ENCODE results near the gene TBC1D16.
"Not testable (repeated sequence)": the region's sequence is repeated elsewhere in the genome, so short reads cannot be mapped to it uniquely, and the experiment has no call there.

The TBC1D16 gene

DNA sequence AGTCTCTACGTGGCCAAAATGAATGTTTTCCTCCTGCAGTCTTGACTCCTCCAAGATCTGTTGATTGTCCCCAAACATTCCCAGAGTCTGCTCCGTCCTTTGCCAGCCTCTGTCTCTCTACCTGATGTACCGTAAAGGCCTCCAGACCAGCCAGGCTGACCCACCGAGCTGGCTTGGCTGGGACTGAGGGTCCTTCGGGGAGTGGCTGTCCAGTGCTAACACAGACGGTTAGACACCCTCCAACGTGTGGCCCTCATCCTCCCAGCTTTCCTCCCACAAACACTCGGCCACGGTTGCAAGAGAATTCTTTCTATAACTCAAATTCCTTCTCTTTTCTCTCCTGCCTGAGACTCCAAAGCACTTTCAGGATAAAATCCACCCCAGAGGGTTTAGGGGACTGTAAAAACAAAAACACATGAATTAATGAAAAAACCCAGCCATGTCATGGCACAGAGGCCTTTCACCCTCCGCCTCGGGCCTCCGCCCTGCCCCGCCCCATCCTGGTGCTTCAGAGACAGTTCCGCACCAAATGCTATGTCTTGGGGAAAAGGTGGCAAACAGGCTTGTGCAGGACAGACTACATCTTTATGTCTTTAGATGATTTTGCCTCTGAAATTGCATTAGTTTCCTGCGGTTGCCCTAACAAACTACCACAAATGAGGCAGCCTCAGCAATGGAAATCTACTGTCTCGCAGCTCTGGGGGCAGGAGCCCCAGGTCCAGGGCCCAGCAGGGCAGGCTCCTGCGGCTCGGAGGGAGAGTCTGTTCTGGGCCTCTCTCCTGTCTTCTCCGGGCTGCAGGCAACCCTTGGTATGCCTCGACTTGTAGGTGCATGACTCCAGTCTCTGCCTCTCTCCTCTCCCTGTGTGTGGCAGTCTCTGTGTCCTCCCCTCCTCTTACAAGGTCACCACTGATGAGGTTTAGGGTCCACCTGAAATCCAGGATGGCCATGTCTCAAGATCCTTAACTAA lies 124.0 kb downstream of the TBC1D16 start:
- DNase-seq, result no peak

DNA sequence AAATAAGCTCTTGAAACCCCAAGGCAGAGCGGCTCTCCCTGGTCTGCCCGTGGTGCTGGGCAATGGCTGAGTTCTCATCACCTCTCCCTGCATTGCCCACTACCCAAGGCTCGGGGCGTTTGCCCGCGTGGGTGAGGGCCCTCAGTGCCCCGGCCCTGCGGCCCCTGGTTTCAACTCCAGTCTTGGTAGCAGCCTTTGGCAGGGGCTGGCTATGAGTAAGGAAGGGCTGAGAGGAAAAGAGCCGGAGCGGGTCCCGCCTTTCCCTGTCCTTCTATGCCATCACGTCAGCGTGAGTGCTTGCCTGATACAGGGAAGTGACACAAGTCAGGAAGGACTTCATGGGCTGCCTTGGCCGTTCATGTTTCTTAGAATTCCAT lies 124.7 kb downstream of the TBC1D16 start:
- no peak for DNase-seq

DNA sequence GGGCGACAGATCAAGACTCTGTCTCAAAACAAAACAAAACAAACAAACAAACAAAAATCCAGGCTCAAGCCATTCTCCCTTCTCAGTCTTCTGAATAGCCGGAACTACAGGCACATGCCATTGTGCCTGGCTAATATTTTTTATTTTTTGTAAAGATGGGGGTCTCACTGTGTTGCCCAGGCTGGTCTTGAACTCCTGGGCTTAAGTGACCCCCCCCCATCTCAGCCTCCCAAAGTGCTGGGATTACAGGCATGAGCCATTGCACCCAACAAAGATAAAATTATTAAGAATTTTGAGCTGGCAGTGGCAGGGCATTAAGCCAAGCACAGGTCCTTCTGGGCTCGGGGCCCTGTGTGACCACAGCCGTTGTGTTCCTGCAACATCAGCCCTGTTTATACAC lies 126.6 kb downstream of the TBC1D16 start:
- no peak for DNase-seq

DNA sequence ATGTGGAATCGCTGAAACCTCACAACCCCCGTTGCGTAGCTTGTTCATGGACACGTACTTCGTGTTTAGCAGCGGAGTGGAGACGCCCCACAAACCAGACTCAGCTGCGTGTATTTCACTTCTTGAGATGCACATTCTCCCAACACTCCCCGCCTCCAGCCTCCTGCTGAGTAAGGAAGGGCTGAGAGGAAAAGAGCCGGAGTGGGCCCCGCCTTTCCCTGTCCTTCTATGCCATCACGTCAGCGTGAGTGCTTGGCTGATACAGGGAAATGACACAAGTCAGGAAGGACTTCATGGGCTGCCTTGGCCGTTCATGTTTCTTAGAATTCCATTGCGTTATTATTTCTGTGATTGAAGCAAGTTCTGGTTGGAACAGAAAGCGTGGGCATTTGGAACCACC lies 127.8 kb downstream of the TBC1D16 start:
- no peak for DNase-seq

DNA sequence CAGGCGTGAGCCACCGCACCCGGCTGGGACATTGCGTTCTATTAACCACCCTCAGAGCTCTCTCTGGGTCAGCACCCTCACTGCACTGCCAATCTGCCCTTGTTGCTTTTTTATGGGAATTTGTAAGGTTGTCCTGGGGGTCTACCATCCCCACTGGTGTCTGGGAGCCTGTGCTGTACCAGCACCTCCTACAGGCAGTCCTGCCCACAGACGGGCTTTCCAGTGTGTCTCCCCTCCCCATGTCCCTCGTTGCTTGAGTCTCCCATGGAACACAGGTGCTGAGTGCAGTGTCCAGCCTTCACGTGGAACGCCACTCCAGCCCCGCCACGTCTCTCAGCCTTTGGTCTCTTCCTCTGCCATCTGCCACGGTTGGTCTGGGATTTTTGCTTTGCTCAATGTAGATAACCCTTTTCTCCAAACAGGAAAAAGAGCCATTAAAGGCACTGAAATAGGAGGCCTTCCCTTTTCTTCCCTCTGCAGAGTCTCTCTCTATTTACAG lies 128.4 kb downstream of the TBC1D16 start:
- DNase-seq, result no peak

DNA sequence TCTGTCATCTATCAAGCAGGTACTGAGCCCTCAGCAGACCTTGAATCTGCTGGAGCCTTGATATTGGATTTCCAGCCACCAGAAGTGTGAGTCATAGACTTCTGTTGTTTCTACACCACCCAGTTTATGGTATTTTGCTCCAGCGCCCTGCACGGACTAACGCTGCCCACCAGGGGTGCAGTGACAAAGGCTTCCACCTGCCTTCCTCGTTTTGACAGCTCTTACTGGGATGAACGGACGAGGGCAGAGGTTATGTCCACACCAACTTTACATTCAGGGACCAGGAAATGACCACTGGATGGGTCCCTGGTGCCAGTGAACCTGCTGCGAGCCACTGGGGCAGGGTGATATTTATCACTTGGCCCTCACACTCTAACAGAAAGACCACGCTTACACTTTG lies 129.8 kb downstream of the TBC1D16 start:
- DNase-seq, result no peak

DNA sequence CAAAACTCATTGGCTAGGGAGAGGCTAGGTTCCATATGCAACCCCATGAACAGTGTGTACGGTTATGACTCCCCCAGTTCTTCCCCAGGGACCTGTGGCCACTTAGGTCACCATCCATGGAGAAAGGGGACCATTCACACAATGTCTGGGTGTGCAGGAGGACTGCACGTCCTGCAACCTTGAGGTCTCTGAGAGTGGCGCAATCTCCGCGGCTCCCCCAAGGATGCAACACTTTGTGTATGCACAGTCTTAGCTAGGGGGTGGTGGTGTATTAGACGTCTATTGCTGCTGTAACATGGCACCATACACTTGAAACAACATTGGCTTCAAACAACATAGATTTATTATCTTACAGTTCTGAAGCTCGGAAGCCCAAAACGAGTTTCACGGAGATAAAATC lies 130.8 kb downstream of the TBC1D16 start:
- DNase-seq, result no peak

DNA sequence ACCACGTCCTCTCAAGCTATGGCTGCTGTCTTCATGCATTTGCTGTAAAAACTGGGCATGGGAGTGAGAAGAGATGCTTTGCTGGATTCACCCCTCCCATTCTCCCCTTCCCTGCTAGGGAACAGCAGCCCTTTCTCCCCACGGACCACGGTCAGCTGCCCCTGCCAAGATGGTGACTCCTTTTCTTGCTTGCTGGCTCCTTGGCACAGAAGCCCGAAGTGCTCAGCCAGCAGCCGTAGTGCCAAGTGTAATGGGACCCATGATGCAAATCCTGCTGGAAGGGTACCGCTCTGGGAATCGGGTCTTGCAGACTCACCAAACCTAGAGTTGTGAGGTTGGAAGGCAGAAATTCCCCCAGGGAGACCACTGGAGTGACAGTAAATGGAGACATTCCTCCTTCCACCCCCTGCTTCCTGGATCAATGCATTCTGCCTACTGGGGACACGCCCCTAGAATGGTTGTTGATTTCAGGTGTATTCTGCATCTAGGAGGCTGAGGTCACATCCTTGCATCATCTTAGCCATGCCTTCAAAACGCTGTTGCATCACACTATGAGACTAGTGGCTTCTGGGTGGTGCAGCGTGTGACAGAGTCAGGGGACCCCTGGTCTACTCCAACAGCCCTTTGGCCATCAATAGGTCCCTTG lies 133.4 kb downstream of the TBC1D16 start:
- no peak for DNase-seq

DNA sequence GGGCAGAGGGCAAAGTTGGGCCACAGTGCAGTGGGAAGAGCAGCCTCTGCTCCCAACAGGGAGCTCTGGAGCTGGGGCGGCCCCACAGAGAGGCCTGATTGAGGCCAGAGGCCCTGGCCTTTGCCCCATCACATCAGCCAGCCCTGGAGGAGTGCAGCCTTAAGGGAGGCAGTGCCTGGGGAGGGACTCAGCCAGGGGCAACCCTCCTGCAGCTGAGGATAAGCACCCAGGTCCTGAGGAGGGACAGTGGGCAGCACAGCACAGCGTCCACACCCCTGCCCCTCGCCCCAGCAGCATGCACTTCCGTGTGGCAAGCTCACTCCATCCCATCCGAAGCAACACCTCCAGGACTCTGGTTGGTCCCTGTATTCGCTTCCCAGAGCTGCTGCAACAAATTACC lies 134.5 kb downstream of the TBC1D16 start:
- DNase-seq, result no peak

DNA sequence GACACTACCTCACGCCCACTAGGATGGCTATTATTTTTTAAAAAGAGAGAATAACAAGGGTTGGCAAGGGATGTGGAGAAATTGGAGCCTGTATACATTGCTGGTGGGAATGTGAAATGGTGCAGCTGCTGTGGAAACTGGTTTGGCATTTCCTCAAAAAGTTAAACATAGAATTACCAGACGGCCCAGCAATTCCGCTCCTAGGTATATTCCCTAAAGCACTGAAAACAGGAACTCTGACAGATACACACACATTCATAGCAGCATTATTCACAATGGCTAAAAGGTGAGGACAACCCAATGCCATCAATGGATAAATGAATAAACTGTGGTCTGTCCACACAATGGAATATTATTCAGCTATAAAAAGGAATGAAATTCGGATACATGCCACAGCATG lies 136.1 kb downstream of the TBC1D16 start:
- DNase-seq, result no peak

DNA sequence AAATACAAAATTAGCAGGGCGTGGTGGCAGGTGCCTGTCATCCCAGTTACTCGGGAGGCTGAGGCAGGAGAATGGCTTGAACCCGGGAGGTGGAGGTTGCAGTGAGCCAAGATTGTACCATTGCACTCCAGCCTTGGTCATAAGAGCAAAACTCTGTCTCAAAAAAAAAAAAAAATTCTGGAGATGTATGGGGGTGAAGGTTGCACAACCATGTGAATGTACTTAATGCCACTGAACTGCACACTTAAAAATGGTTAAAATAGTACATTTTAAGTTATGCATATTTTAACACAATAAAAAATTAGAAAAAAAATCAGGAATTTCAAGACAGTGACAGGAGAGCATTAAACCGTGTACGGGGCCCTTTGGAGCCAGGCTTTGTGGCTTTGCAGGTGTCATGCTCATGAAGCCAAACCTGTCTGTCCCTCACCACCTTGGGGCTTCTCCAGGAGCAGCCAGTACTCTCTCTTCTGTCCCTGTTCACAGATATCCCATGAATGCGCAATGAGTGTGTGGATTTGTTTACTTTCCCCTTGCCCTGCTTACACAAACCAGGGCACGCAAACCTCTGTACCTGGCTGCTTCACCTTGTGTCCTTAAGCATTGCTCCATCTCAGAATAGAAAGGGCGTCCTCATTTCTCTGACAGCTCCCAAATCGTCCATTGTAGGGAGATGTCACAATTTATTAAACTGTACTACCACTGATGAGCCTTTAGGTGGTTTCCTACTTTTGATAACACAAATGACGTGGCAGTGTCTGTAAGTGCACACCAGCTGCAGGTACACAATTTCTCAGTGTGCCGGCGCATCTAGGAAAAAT lies 138.2 kb downstream of the TBC1D16 start:
- DNase-seq, result no peak

DNA sequence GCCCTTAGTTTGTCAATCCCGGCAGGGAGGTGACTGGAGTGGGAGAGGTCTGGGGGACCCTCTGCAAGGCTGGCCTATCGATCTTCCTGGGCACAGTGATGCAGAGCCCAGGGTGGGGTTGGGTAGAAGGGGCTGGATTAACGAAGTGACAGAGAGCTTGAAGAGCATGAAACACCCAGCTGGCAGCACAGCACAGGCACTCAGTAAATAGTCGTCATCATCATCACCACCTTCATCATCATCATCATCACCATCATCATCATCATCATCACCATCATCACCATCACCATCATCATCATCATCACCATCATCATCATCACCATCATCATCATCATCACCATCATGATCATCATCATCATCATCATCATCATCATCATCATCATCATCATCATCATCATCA lies 142.2 kb downstream of the TBC1D16 start:
- not testable (repeated sequence) for DNase-seq

DNA sequence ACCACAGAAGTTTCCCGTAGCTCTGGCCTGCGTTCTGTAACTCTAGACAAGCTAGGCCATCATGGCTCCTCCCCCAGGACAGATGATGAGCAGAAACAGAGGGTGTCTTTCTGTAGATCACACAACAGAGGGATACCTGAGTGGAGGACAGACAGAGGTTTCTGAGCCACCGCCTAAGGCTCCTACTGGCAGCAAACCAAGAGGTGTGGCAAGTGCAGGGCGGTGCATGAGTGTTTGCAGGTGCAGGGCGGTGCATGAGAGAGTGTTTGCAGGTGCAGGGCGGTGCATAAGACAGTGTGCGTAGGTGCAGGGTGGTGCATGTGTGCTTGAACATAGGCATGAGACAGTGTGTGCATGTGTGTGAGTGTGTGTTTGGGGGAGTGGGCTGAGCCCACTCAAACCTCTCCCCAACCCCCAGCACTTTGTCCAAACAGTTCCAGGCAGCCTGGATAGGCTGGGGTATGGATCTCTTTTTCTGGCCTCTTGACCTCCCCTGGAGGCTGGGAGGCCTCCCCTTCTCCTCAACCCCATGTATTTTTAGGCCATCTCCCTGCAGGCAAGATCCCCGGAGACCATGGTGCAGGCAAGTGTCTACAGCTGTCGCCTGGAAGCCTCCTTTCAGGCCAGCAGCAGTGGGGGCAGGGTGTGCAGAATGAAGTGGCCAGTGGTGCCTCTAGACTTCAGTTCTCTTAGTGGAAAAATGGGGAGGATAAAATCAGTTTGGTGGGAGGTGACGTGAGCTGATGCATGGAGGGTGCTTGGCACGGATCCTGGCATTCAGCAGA lies 143.0 kb downstream of the TBC1D16 start:
- no peak for DNase-seq

DNA sequence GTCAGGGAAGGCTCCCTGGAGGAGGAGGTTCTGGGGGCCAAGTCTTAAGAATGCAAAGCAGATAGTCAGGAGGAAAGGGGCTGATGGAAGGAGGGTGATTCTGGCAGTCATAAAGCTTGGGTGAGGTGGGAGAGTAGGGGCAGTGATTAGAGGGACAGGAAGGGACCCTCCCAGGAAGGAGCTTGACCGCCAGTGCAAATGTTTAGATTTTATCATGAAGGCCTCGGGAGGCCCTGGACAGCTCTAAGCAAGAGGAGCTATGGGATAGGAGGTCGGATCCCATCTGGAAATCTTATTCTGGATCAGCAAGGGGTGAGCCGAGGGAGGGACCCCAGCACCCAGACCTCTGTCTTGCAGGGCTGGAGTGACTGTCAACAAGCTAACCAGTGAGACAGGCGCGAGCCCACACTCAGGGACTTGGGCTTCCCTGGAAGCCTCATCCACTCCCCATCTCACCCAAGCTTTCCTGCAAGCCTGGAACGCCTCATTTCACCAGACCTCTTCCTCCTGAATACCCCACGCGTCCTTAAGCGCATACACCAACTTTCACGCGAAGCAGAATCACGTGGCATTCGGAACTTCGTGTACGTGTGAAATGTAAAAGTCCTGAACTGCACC lies 144.4 kb downstream of the TBC1D16 start:
- no peak for DNase-seq

DNA sequence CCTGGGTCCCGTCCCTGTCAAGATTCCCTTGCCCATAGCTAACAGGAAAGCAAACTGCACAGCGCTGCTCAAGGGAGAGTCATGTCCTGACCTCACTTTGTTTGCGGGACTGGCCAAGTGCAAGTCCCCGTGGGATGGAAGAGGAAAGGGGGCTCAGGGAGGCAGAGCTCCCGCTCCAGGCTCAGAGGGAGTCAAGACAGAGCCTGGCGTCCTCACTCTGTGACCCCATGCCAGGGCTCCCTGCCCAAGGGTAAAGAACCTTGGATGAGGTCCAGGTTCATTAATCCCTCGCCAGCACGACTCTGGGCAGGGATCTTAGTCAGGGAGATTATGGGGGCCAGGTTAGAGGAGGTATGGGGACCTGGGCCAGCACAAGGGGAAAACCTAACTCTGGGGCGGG lies 145.0 kb downstream of the TBC1D16 start:
- DNase-seq, result no peak

DNA sequence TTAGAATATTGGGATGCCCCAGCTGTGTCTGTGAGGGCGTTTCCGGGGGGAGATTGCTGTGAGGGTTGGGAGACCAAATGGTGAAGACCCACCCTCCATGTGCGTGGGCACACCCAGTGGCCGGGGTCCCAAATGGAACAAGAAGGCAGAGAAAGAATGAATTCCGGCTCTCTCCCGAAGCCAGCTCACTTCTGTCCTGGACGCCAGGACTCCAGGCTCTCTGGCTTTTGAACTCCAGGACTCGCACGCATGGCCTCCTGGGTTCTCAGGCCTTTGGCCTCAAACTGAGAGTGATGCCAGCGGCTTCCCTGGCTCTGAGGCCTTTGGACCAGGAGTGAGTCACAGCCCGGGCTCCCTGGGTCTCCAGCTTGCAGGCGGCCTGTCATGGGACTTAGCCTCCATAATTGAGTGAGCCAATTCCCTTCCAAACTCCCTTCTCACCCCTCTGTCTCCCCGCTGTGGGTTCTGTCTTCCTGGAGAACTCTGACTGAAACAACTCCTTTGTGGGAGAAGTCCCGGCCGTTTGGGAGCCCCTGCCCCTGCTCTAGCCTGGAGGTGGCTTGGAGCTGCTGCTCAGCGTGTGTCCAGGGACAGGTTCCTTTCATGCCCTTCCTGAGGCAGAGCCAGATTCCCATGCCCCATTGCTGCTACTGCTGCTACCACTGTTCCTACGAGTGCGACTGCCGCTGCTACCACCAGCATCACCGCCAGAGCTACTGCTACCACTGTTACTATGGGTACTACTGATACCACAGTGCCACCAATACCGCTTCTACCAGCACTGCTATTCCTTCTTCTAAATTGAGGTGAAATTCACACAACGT lies 146.6 kb downstream of the TBC1D16 start:
- DNase-seq, result no peak

DNA sequence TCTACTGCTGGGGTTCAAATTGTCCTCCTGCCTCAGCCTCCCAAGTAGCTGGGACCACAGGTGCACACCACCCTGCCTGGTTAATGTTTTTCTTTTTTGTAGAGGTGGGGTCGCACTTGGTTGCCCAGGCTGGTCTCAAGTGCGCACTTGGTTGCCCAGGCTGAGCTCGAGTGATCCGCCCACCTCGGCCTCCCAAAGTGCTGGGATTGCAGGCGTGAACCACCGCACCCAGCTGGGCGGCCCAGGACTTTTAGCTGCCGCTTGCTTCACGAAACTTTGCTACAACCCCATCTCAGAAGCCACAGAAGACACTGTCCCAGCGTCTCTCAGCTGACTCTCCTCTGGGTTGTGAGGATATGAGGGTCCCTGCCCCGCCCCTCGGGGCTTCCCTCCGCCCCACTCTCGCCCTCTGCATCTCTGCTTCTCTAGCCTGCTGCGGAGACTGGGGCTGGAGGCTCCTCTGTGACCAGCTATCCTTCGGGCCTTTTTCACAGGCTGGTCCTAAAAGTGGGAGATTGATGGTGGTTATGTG lies 147.6 kb downstream of the TBC1D16 start:
- DNase-seq, result no peak

DNA sequence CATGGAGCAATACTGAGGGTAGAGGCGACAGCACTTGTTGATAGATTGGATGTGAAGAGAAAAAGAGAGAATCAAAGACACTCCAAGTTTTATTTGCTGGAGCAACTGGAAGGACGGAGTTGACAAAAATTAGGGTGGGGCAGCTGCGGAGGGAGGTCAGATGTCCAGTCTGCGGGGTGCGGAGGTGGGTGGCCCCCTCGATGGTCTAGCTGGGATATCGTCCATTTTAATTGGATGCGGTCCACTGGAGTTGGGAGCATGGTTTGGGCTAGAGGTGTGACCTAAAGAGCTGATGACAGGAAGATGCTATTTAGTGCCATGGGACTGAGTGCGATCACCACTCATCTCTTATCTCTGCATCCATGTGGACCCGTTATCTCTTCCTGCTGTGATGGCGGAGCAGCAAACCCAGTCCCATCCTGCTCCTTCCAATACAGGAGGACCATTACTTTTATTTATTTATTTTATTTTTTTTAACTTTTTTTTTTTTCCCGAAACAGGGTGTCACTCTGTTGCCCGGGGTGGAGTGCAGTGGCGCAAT lies 148.2 kb downstream of the TBC1D16 start:
- DNase-seq, result no peak

DNA sequence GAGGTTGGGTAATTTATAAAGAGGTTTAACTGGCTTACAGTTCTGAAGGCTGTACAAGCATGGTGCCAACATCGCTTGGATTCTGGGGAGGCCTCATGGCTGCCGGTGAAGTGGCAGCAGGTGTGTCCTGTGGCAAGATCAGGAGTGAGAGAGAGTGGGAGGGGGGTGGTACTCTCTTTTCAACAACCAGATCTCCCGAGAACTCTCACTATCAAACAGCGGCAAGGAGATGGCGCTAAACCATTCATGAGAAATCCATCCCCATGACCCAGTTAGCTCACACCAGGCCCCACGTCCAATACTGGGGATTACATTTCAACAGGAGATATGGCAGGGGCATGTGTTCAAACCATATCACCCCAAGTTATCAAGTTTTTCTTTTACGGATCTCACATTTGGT lies 152.5 kb downstream of the TBC1D16 start:
- DNase-seq, result no peak

All from NCI-H1048 (cell line).